GM21529 (cell line): ENCODE data around the gene ITPR2.

Experiments used
- ATAC-seq: cut with Tn5 transposase; IDR thresholded peaks from one replicate; pipeline ENCODE4 v1.9.1; 2021; ENCODE audit not compliant: unreplicated experiment

Gene ITPR2

DNA sequence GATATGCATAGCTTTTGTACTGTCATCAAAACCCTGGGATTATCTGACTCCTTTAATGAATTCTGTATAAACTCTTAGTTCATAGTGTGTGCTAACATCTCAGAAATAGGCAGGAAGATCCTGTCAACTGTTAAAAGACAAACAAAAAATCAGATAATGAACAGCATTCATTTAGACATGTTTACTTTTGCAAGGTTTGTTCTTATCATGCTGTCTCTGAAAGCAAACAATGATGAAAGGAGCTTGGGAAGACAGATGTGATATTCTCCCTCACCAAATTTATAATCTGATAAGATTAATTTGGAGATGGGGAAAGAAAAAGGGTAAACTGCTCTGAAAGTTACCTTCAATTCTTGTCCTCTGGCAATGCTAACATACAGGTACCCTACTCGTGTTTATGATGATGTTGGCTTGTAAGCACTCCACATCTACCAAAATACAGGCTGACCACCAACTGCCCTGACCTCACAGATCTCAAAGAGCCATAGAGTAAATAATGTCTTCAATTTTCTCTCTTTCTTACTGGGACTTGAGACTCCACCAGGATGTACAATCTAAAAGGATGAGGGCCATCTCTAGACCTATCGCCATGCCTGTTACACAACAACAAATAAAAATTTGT is 403.8 kb downstream of the ITPR2 start:
- no peak for ATAC-seq

DNA sequence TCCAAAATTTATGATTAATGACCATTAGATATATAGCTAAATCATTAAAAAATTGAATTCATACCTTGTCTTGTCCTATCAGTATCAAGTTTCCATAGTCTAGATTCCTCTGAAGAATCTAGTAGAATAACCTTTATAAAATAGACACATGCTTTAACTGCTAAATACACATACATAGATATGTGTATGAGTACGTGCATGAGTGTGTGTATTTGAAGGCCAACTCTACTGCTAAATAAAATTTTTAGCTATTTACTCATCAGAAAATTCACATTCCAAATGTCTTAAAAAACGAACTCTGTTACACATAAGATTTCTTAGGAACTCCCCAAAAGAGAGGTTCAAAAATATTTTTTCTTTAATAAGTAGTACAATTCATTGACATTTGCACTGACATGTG is 404.6 kb downstream of the ITPR2 start:
- no peak for ATAC-seq

DNA sequence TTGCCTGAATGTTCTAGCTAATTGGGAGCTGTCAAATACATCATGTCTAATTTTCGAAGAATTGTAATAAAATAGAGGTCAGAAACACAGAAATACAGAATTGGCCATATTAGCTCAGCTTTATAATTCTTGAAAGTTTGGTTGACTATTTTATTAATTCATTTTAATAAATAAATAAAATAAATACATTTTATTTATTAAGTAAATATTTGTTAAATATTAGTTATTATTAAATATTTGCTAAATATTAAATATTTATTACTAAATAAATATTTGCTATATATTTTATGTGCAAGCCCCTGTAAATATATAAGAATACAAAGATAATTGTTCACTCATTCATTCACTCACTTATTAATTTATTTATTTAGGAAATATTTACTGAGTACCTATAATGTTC is 406.3 kb downstream of the ITPR2 start:
- no peak for ATAC-seq

DNA sequence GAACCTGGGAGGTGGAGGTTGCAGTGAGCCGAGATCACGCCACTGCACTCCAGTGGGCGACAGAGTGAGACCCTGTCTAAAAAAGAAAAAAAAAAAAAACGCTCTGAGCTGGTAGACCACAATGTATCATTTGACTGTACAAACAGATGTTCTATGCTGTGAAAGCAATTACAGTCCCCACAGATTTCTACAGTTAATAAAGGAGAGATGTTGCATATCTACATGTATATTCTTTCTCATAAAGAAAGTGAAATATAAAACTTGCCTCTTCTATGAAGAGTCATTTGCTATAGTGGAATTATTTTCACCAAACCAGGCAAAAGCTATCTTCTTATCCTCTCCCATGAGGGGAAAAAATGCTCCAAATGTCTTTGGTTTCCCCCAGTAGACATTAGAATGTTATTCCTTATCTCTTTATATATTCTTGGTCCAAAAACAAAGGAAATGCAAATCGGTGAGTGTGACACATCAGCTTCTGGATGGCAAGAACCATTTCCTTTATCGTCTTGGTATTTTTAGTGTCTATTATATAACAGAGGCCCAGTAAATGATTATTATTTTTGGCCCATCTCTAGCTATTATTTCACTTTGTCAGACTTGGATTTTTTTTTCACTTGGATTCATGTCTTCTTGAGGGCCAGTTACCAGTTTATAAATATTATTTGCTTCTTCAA is 407.3 kb downstream of the ITPR2 start:
- peak; percentile 69 for ATAC-seq

DNA sequence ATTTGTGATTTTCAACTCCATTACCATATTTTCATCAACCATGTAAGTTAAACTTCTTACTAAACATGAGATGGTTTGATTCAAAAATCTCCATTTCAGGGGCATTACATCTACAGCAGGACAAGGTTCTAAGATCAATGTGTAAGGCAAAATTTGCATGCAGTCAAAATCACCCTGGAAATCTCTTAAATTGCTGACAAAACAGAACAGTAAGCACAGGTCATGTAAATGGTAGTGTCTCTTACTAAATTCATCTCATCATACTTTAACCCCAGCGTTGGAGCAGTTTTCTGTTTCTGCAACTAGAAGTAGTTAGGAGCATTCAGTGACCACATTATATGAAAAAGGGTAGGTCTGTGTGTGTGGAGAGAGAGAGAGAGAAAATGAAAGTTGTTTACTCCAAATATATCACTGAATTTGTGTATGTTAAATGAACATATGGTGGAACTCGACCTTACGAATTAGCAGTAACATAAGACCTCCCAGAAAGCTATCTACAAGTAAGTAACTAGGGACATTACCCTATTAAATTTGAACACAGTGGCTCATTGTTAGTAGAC is 410.1 kb downstream of the ITPR2 start:
- ATAC-seq, result peak; percentile 67

DNA sequence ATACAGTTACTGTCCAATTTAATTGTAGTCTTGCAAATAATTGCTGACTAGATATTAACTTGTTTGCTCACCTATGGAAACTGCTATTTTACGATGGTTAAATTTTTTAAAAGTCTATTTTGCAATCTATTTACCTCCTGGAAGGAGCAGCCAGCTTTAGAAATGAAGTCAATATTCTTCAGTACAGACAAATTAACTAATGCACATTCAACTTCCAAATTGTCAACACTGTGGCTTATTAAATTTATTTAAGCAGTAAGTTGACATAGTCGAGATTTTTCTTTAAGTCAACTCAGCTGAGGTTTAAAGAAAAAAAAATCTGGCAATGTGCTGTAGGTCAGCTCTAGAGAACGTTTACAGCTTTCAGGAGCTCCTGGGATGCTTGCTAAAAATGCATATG is 416.4 kb downstream of the ITPR2 start:
- no peak for ATAC-seq

DNA sequence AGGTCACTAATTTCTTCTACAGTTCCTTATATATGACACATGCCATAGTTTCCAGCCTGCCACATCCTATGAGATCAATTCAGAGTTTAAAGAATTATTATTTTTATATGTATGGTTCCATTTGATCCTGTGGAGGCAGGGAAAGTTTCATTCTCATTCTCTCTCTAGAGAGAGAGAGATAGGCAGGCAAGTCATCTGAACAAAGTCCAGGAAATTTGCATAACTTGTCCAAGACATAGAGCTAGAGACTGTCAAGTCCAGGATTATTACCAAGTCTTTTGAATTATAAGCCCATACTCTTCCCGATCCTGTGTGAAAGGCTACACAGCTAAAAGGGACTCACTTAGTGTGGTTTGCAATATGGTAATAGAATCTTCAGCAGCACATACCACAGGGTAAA is 422.3 kb downstream of the ITPR2 start:
- ATAC-seq, result no peak

GRCh38 chr12:26406813-26407212 is 426.2 kb downstream of the ITPR2 start:
- no peak for ATAC-seq

DNA sequence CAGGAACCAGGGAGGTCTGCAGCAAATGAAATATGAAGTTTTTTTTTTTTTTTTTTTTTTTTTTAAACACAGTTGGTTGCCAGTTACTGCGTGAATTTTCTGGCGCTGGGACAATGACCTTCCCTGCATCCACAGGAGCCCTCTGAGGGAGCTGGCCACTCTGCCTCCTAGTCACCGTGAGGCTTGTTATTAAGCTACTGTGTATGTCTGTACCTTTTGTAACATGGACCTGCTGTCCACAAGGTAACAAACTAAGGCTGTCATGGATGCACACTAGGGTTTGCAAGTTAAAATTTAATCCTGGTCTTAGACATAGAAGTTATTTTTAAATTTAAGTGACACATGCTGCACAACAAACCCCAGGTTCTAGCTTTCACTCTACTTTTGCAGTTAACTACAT is 426.6 kb downstream of the ITPR2 start:
- ATAC-seq, result no peak

DNA sequence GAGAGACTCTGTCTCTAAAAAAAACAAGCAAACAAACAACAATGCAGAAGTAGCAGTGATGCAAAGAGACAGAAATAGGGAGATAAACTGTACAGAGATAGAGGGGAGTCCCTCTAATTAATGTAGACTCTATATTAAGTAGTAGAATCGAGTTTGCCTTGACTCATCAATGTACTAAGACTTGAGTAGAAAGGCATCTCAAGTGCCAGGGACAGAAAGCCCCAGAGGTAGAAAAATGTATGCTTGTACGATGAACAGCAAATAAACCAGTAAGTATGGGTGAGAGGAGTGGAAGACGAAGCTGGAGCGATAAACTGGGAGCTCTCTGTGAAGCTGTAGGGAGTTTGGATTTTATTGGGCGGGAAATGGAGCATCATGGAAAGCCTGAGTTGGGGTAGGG is 429.4 kb downstream of the ITPR2 start:
- ATAC-seq, result no peak

GRCh38 chr12:26402648-26403047 is 430.3 kb downstream of the ITPR2 start:
- no peak for ATAC-seq

- no peak for ATAC-seq
Observed at GRCh38 chr12:26401874-26402273, 431.1 kb downstream of the ITPR2 start.

GRCh38 chr12:26400627-26401026 is 432.4 kb downstream of the ITPR2 start:
- ATAC-seq, result no peak

GRCh38 chr12:26399381-26399780 is 433.6 kb downstream of the ITPR2 start:
- ATAC-seq, result no peak

DNA sequence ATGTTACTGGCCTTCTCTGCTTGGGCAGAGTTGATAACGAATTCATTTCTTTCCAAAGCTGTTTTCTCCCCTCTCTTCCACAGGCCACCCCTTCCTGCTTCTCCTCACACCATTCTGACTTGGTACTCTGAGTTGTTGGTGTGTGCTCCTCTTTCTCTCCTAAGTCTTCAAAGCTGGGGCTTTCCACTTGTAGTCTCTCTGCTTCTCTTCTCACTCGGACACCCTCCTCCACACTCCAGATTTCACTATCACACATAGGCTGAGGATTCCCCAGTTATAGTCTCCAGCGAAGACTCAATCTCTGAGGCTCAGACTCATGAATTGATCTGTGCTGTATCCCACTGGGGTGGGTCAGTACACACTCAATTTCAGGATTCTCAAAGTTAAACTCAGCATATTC is 436.6 kb downstream of the ITPR2 start:
- ATAC-seq, result peak; percentile 87

GRCh38 chr12:26389343-26389742 is 443.7 kb downstream of the ITPR2 start:
- ATAC-seq, result no peak

DNA sequence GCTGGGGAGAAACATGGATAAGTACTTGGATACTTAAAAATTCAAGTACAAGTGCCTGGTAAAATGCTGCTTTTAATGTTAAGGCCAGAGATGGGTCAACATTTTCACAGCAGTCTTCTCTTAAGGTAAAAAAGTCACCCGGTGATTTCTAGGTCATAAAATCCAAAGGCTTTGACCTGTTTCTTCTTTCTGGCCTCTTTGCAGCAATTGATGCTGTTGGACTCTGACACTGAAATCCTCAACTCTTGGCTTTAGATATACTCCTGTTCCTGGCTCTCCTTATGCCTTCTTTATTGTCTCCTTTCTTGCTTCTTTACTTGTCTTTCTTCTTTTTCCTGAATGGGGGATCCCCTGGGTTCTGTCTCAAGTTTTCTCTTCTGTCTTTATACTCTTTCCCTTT is 448.5 kb downstream of the ITPR2 start:
- ATAC-seq, result no peak

GRCh38 chr12:26383041-26383440 is 450.0 kb downstream of the ITPR2 start:
- no peak for ATAC-seq

GRCh38 chr12:26380897-26381296 is 452.1 kb downstream of the ITPR2 start:
- no peak for ATAC-seq

- no peak for ATAC-seq
Observed at GRCh38 chr12:26379777-26380467, 453.1 kb downstream of the ITPR2 start.

- no peak for ATAC-seq
Observed at GRCh38 chr12:26378711-26379110, 454.3 kb downstream of the ITPR2 start.
